Panc1 (cell line): ENCODE results near the gene GRHL1. TPM values are rescaled to one million over a fixed set of nuclear protein-coding genes. Genes with fewer than 3 reads are reported as not detected.

Experiments used
- ATAC-seq: fragments of 200-7000 bp; cut with Tn5 transposase; 2 replicates; pipeline ENCODE4 v1.9.1; 2020; ENCODE audit warnings: mild to moderate bottlenecking, moderate library complexity
- BruUV-seq: library from RNA; stranded (reverse); fragments of 400-500 nt; replicated peaks from 2 replicates; lab custom pipeline; 2021; lab: Mats Ljungman, UMichigan
- CTCF ChIA-PET: fragments of 300-600 bp; sonication (Branson Sonifier 250); formaldehyde crosslinking; loops from one replicate; lab custom pipeline; 2022; ENCODE audit warnings: antibody characterized with exemption; lab: Charles Lee
- POLR2A ChIA-PET: fragments of 300-600 bp; sonication (Branson Sonifier 250); formaldehyde crosslinking; loops from one replicate; lab custom pipeline; 2022; ENCODE audit warnings: antibody characterized with exemption; lab: Charles Lee
- DNase-seq: peaks from one replicate; pipeline ENCODE4 v3.0.0-alpha.2; 2010; ENCODE audit warnings: low read depth, low spot score
- H3K27ac ChIP-seq: 2 replicates; pipeline ENCODE4 v1.5.1; 2011; ENCODE audit warnings: mild to moderate bottlenecking, low read length, inconsistent platforms
- H3K27me3 ChIP-seq: fragments of 200-500 bp; sonication (Bioruptor generic); 2 replicates; pipeline ENCODE4 v1.6.0; 2014; ENCODE audit warnings: low read length, inconsistent platforms; ENCODE audit not compliant: control insufficient read depth, insufficient read depth
- H3K36me3 ChIP-seq: fragments of 200-500 bp; sonication (Bioruptor generic); 2 replicates; pipeline ENCODE4 v1.5.1; 2014; ENCODE audit warnings: inconsistent platforms, mild to moderate bottlenecking, low read length, moderate library complexity; ENCODE audit not compliant: control insufficient read depth, insufficient read depth
- H3K4me1 ChIP-seq: 2 replicates; pipeline ENCODE4 v1.5.1; 2011; ENCODE audit warnings: inconsistent platforms, mild to moderate bottlenecking, low read length, moderate library complexity; ENCODE audit not compliant: control insufficient read depth, insufficient read depth
- H3K4me3 ChIP-seq, 2 experiments: 2 replicates each; pipeline ENCODE4 v1.5.1; 2011 to 2012; ENCODE audit warnings: low read depth in 2 of 2, low read length in 2 of 2, mild to moderate bottlenecking in 2 of 2, inconsistent platforms in 1 of 2, moderate library complexity in 1 of 2
- H3K9me3 ChIP-seq: fragments of 200-500 bp; sonication (Bioruptor generic); 2 replicates; pipeline ENCODE4 v1.5.1; 2014; ENCODE audit warnings: low read depth, mild to moderate bottlenecking, inconsistent platforms, low read length, moderate library complexity; ENCODE audit not compliant: control insufficient read depth, insufficient read depth
- POLR2AphosphoS5 ChIP-seq: IDR thresholded peaks from 2 replicates; pipeline ENCODE4 v1.6.1; 2012; ENCODE audit warnings: mild to moderate bottlenecking, low read depth, low read length, moderate library complexity
- SIN3A ChIP-seq: IDR thresholded peaks from 2 replicates; pipeline ENCODE4 v1.6.1; 2012; ENCODE audit warnings: low read depth, mild to moderate bottlenecking, low read length, moderate library complexity, borderline replicate concordance; ENCODE audit not compliant: insufficient read depth
- TCF7L2 ChIP-seq: IDR thresholded peaks from 2 replicates; pipeline ENCODE4 v1.6.1; 2011; ENCODE audit warnings: mild to moderate bottlenecking, low read depth, low read length, inconsistent platforms
- in situ Hi-C: cut with HindIII; loops from 2 replicates; pipeline ENCODE4 v1.10.0; 2016; ENCODE audit warnings: low sequenced_read_pairs, low pct_unique_long_range_greater_than_20kb
- intact Hi-C: fragments of 100-400 bp; cut with micrococcal nuclease; formaldehyde crosslinking; loops from one replicate; pipeline ENCODE4 v1.10.0; 2022; ENCODE audit not compliant: unreplicated experiment
- total RNA-seq: library from RNA; stranded (reverse); gene quantifications from one replicate; pipeline ENCODE4 v1.2.1, GENCODE V29; 2021; ENCODE audit not compliant: unreplicated experiment
- TF ChIP-seq, protein P1 (sequence below): fragments of 450-650 bp; IDR thresholded peaks from 2 replicates; pipeline ENCODE4 v1.5.1; 2017; ENCODE audit warnings: mild to moderate bottlenecking
- TF ChIP-seq, protein P2 (sequence below), 2 experiments: IDR thresholded peaks; 2 replicates each; pipeline ENCODE4 v1.6.1; 2011 to 2012; ENCODE audit warnings: low read depth in 2 of 2, control low read depth in 1 of 2, low read length in 1 of 2, mild to moderate bottlenecking in 1 of 2, moderate library complexity in 1 of 2; ENCODE audit not compliant: insufficient read depth in 1 of 2

GRHL1 gene
- total RNA-seq, 1 experiment from 2014 or later = 4.7 TPM

DNA sequence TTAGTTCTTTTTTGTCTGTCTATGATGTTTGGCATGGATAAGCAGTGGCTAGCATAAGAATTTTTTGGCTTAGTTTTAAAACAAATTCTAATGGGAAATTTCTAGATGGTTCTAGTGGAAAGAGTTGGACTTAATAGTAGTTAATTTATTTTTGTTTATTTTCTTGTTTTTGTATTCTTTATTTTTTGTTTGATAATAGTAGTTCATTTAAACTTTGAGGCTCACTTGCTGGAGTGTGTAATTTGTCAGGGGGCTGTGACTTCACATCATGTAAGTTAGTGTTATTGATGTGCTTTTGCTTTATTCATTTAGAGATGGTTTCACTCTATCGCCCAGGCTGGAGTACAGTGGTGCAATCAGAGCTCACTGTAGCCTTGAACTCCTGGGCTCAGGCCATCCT is 48.2 kb downstream of the GRHL1 start:
- no peak for ATAC-seq
- CTCF ChIA-PET = no interaction called here

DNA sequence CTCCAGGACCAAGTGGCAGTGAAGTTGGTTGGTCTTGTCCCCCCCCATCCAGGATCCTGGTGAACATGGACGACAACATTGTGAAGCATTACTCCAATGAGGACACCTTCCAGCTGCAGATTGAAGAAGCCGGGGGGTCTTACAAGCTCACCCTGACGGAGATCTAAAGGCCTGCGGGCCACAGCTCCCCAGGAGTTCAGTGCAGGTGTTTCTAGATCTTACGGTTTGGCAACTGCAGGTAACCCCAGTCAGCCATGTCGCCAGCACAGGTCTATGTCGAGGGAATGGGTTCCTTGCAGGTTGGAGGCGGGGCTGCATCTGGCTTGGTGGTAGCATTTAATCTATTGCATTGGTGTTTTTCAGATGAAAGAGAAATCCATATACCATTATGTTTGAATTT is 49.0 kb downstream of the GRHL1 start:
- BruUV-seq = no TSS peak
- Histone ChIP-seq H3K4me3 (no peak overlapping the region), H3K27me3 (no peaks in the 10 kb centered on the region), H3K4me1 (no peaks in the 10 kb centered on the region), H3K9me3 (no peaks in the 10 kb centered on the region), H3K36me3 (no peaks in the 10 kb centered on the region), H3K27ac (no peak overlapping the region)
- POLR2A ChIA-PET = no interaction called here
- in situ Hi-C loops = no loop called here
- intact Hi-C loops = no loop called here
- ATAC-seq (no peak), DNase-seq (no peak)
- TF ChIP-seq POLR2AphosphoS5 = no peak
- TF ChIP-seq, protein P1, sequence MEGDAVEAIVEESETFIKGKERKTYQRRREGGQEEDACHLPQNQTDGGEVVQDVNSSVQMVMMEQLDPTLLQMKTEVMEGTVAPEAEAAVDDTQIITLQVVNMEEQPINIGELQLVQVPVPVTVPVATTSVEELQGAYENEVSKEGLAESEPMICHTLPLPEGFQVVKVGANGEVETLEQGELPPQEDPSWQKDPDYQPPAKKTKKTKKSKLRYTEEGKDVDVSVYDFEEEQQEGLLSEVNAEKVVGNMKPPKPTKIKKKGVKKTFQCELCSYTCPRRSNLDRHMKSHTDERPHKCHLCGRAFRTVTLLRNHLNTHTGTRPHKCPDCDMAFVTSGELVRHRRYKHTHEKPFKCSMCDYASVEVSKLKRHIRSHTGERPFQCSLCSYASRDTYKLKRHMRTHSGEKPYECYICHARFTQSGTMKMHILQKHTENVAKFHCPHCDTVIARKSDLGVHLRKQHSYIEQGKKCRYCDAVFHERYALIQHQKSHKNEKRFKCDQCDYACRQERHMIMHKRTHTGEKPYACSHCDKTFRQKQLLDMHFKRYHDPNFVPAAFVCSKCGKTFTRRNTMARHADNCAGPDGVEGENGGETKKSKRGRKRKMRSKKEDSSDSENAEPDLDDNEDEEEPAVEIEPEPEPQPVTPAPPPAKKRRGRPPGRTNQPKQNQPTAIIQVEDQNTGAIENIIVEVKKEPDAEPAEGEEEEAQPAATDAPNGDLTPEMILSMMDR = no peak
- TF ChIP-seq SIN3A = no peak
- TF ChIP-seq, protein P2, sequence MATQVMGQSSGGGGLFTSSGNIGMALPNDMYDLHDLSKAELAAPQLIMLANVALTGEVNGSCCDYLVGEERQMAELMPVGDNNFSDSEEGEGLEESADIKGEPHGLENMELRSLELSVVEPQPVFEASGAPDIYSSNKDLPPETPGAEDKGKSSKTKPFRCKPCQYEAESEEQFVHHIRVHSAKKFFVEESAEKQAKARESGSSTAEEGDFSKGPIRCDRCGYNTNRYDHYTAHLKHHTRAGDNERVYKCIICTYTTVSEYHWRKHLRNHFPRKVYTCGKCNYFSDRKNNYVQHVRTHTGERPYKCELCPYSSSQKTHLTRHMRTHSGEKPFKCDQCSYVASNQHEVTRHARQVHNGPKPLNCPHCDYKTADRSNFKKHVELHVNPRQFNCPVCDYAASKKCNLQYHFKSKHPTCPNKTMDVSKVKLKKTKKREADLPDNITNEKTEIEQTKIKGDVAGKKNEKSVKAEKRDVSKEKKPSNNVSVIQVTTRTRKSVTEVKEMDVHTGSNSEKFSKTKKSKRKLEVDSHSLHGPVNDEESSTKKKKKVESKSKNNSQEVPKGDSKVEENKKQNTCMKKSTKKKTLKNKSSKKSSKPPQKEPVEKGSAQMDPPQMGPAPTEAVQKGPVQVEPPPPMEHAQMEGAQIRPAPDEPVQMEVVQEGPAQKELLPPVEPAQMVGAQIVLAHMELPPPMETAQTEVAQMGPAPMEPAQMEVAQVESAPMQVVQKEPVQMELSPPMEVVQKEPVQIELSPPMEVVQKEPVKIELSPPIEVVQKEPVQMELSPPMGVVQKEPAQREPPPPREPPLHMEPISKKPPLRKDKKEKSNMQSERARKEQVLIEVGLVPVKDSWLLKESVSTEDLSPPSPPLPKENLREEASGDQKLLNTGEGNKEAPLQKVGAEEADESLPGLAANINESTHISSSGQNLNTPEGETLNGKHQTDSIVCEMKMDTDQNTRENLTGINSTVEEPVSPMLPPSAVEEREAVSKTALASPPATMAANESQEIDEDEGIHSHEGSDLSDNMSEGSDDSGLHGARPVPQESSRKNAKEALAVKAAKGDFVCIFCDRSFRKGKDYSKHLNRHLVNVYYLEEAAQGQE (IDR thresholded peaks at IDR 0.05; ENCODE audit: insufficient read depth in 1 of 2, low read depth in 2 of 2, low read length in 1 of 2) = no peak
- no peak for TF ChIP-seq TCF7L2
- CTCF ChIA-PET = no interaction called here

More for the DNA sequence above, 48.2 kb downstream of the GRHL1 start:
- no peaks in the 10 kb centered on the region for H3K4me1 ChIP-seq
- no peaks in the 10 kb centered on the region for H3K27me3 ChIP-seq
- no peaks in the 10 kb centered on the region for H3K9me3 ChIP-seq
- POLR2A ChIA-PET = no interaction called here
- no peak overlapping the region for H3K4me3 ChIP-seq
- TF ChIP-seq TCF7L2 = no peak
- no peak for TF ChIP-seq POLR2AphosphoS5
- TF ChIP-seq, protein P1 = no peak
- no peak for TF ChIP-seq SIN3A
- TF ChIP-seq, protein P2 (IDR thresholded peaks at IDR 0.05; ENCODE audit: insufficient read depth in 1 of 2, low read depth in 2 of 2, low read length in 1 of 2) = no peak
- DNase-seq = no peak
- in situ Hi-C loops = no loop called here
- no TSS peak for BruUV-seq
- intact Hi-C loops = no loop called here
- no peak overlapping the region for H3K27ac ChIP-seq
- no peaks in the 10 kb centered on the region for H3K36me3 ChIP-seq
